ENCODE data around the gene OSM. TPM values are rescaled to one million over a fixed set of nuclear protein-coding genes. Genes with fewer than 3 reads are reported as not detected.
"Not testable (repeated sequence)": the region's sequence is repeated elsewhere in the genome, so short reads cannot be mapped to it uniquely, and the experiment has no call there.

OSM gene
- total RNA-seq, 1 donor from 2014 or later = not detected

- no peak for DNase-seq (ENCODE audit: low read depth)
These were observed 36.3 kb downstream of the OSM start for GRCh38 chr22:30230330-30230729.

DNA sequence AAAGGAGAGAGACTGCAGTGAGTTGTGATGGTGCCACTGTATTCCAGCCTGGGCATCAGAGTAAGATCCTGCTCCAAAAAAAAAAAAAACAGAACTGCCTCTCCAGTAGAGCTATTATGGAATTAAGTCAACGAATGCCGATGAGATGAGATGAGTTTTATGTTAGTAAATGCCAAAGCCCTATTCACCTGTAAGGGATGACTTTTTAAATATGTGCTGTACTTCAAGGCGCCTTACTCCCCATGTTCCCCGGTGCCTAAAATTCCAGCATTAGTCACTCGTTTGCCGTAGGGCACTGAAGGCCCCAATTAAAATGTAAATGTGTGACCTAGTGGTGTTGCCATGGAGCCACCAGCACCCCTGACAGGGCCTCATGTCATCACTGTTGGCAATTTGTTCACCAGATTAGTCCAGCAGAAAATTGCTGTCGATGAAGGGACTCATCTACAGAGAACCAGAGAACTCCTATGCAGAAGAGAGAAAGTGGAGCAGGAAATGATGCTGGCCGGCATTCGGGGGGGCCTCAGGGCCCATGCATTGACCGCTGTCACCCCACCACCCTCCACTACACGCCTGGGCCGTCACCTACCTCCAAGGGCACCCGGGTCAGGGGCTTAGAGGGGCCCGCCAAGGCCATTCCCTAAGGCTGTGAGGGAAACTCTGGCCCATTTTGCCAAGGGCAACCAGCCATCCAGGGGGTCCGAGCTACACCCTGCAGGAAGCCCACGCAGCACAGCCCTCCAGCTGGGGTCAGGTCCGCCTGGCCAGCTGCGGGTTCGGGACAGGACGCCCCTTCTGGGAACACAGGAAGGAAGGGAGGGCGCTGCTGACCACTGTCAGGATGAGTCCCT, 37.9 kb downstream of the OSM start:
- DNase-seq (ENCODE audit: low read depth) = no peak

DNA sequence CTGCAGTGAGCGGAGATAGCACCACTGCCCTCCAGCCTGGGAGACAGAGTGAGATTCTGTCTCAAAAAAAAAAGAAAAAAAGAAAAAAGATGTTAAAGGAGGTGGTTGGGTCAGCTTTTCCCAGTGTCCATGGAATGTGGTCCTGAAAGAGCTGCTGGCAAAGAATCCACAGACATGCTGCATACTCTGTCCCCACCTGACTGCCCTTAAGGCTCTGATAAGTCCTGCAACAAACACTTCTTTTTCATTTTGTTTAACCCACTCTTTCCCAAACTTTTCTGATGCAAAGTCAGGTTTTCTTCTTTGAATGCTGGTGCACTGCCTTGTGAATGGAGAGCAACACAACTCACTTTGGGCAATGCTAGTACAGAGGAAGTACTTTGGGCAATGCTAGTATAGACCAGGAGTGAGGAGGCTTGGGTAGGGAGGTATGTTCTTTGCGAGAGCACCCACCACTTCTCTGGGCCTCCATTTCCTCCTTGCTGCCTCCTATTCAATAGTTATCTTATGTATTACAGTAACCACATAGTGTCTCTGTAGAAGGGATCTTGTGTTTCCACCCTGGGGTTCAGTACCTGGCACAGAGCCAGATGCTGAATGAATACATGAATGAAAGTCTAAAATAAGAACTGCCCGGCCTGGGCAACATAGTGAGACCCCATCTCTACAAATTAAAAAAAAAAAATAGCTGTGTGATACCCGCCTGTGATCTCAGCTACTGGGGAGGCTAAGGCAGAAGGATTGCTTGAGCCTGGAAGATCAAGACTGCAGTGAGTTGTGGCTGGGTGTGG, 39.0 kb downstream of the OSM start:
- no peak for DNase-seq (ENCODE audit: low read depth)

- DNase-seq (ENCODE audit: low read depth) = no peak
These were observed 40.3 kb downstream of the OSM start for GRCh38 chr22:30226192-30226832.

DNA sequence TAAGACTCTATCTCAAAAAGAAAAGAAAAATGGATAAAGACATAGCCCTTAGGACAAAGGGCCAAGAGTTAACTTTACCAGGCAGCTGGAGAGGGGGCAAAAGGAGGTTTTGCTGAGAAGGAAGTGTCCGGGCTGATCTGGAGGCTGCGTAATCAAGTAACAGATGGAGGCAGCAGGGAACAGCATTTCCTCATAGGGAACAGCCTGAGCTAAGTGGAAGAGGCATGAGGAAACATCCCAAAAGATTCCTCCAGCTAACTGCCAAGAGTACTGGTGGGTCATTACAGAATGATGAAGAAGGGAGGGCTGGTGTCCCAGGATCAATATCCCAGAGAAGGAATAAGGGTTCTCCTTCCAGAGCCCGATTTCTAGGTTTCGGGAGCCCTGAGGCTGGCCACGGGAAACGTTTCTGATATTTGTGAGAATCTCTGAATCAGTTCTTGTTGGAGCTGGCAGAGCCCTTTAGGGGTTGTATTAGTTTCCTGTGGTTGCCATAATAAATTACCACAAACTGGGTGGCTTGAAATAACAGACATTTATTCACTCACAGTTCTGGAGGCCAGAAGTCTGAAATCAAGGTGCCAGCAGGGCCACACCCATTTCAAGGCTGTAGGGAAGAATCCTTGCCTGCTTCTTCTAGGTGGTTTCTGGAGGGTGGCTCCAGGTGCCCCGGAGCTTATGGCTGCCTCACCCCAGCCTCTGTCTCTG, 41.3 kb downstream of the OSM start:
- DNase-seq (ENCODE audit: low read depth) = peak; percentile 23

DNA sequence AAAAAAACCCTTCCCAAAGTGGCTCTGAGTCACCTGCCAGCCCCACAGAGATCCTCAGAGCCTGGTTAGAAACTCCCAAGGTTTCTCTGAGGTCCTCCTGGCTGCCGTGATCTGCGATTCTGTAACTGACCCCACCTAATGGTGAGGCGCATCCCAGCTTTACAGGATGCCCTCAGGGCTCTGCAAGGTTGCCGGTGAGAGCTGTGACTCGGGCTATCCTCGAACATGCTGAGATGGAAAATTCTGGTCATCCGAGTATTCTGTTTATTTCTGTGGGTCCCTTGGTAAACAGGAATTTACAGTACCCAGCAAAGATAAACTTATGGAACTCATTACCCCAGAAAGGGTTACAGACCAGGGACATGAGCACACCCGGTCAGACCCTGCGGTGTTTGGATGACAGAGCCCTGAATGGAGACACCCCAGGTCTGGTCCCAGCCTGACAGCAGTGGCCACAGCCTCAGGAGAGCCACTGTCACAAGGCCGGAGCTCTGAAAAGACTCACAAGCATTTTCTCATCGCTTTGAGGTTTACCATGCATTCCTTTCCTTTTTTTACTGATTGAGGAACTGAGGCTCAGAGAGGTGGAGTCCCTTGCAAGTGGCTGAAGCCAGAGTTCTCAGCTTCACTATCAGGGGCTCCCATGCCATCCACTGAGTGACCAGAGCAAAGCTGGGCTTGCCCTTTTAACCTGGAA, 42.3 kb downstream of the OSM start:
- peak; percentile 84 for DNase-seq (ENCODE audit: low read depth)

- DNase-seq (ENCODE audit: low read depth) = no peak
These were observed 43.3 kb downstream of the OSM start for GRCh38 chr22:30223303-30223702.

- no peak for DNase-seq (ENCODE audit: low read depth)
These were observed 44.3 kb downstream of the OSM start for GRCh38 chr22:30222321-30222720.

DNA sequence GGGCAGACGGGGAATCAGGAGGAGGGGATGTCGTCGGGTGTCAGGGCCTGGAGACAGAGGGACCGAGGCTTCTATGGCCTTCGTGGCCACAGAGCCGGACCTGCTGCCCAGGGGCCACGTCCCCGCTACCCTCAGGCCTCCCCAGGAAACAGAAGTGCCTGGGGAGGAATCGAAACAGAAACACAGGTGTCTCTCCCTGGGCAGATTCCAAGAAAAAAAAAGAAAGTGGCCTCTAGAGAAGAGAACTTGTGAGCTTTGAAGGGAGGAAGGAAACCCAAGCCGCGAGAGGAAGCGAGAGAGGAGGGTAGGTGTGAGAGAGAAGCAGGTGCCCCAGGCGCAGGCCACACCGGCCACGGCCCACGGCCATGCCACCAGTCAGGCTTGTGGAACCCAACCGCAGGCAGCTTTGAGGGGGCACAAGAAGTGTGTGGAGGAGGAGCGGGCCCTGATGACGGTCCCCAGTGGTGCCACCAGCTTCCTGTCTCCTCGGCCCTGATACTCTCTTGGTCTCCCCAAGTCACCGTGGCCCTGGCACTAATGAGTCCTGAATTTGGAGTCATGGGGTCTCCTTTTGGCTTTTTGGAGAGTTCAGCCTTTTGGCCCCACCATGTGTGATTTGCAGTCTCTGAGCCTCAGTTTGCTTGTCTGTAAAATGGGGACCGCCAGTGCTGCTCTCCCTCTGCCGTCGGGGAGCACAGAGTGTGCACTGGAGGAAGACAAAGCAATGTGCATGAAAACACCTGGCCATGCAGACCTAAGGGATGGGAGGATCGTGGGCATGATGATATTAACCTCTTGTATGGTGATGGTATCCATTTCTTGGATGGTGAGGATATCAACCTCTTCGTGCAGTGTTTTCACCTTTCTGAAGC, 45.3 kb downstream of the OSM start:
- no peak for DNase-seq (ENCODE audit: low read depth)

- DNase-seq (ENCODE audit: low read depth) = no peak
These were observed 46.2 kb downstream of the OSM start for GRCh38 chr22:30220338-30221012.

GRCh38 chr22:30219668-30220278, 46.9 kb downstream of the OSM start:
- DNase-seq (ENCODE audit: low read depth) = no peak

- DNase-seq (ENCODE audit: low read depth) = no peak
These were observed 47.5 kb downstream of the OSM start for GRCh38 chr22:30219049-30219654.

GRCh38 chr22:30217698-30218560, 48.7 kb downstream of the OSM start:
- DNase-seq (ENCODE audit: low read depth) = peak; percentile 53

DNA sequence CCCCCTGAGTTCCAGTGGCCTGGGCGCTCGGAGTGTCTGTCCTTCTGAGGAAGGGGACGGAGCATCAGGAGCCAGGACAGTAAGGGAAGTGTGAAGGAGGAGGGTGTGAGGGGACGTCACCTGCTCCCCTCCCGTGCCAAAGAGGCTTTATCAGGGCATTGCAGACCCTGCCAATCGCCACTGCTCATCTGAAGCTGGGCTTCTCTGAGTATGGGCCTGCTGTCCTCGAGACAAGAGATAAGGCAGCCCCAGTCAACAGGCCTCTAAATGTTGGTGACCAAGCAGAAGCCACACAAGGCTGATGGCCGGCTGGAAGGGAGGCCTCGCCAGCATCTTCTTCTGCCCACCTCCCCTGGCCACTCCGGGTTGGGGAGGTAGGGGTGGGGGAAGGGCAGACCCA, 49.9 kb downstream of the OSM start:
- no peak for DNase-seq (ENCODE audit: low read depth)

- not testable (repeated sequence) for DNase-seq (ENCODE audit: low read depth)
These were observed 50.4 kb downstream of the OSM start for GRCh38 chr22:30216272-30216671.

GRCh38 chr22:30214703-30215407, 51.8 kb downstream of the OSM start:
- DNase-seq (ENCODE audit: low read depth) = no peak
